ENCODE measurements around the gene PRR27.

Gene PRR27

GRCh38 chr4:70153937-70154336, at the start of gene PRR27:
PRR27 (plus strand) TSS chr4:70154237; CDS start chr4:70154376, 139 bp downstream.
- DNase-seq, result no peak

GRCh38 chr4:70110917-70111316, 43.1 kb upstream of the PRR27 start:
- DNase-seq, result no peak

- no peak for DNase-seq
These were observed 40.4 kb upstream of the PRR27 start for GRCh38 chr4:70113656-70114055.

- no peak for DNase-seq
These were observed 39.9 kb upstream of the PRR27 start for GRCh38 chr4:70114096-70114495.

GRCh38 chr4:70120323-70120722, 33.7 kb upstream of the PRR27 start:
- no peak for DNase-seq

GRCh38 chr4:70133473-70133872, 20.6 kb upstream of the PRR27 start:
- DNase-seq, result no peak

GRCh38 chr4:70138751-70139150, 15.3 kb upstream of the PRR27 start:
- no peak for DNase-seq

- DNase-seq, result no peak
These were observed 2.8 kb upstream of the PRR27 start for GRCh38 chr4:70151271-70151670.

- DNase-seq, result no peak
These were observed 1.9 kb upstream of the PRR27 start for GRCh38 chr4:70152088-70152487.

- no peak for DNase-seq
These were observed 4.5 kb downstream of the PRR27 start for GRCh38 chr4:70158576-70158975.

- DNase-seq, result no peak
These were observed 23.1 kb downstream of the PRR27 start for GRCh38 chr4:70177090-70177489.

GRCh38 chr4:70178075-70178660, 24.1 kb downstream of the PRR27 start:
- DNase-seq, result no peak

GRCh38 chr4:70179811-70180210, 25.8 kb downstream of the PRR27 start:
- DNase-seq, result no peak

- no peak for DNase-seq
These were observed 27.8 kb downstream of the PRR27 start for GRCh38 chr4:70181864-70182263.

- no peak for DNase-seq
These were observed 28.6 kb downstream of the PRR27 start for GRCh38 chr4:70182517-70183167.

GRCh38 chr4:70183168-70183939, 29.3 kb downstream of the PRR27 start:
- DNase-seq, result peak; percentile 38

- DNase-seq, result no peak
These were observed 29.9 kb downstream of the PRR27 start for GRCh38 chr4:70183940-70184246.

GRCh38 chr4:70187216-70187615, 33.2 kb downstream of the PRR27 start:
- no peak for DNase-seq

- no peak for DNase-seq
These were observed 36.5 kb downstream of the PRR27 start for GRCh38 chr4:70190579-70190978.

- no peak for DNase-seq
These were observed 37.6 kb downstream of the PRR27 start for GRCh38 chr4:70191647-70192046.

GRCh38 chr4:70192895-70193294, 38.9 kb downstream of the PRR27 start:
- no peak for DNase-seq

- no peak for DNase-seq
These were observed 41.4 kb downstream of the PRR27 start, which contains the start of gene ODAM for GRCh38 chr4:70195425-70195824. ODAM (plus strand) TSS chr4:70195725; CDS start chr4:70196544, 819 bp downstream.

GRCh38 chr4:70196857-70197256, 42.8 kb downstream of the PRR27 start:
- DNase-seq, result no peak

GRCh38 chr4:70197842-70198241, 43.8 kb downstream of the PRR27 start:
- DNase-seq, result no peak

Measured in fibroblast of skin of right quadriceps (primary cell).